Prostate gland (tissue), 2 donors: ENCODE measurements around the gene TXNRD2. TPM values are rescaled to one million over a fixed set of nuclear protein-coding genes. Genes with fewer than 3 reads are reported as not detected.

Source experiments
- DNase-seq: peaks from one replicate; pipeline ENCODE4 v3.0.0-alpha.2; 2019; ENCODE audit warnings: low spot score
- H3K27ac ChIP-seq, 2 donors: fragments of 200-600 bp; sonication (generic); 2 replicates each; pipeline ENCODE4 v1.5.1; 2017 to 2019
- H3K27me3 ChIP-seq: fragments of 200-600 bp; sonication (generic); replicated peaks from 2 replicates; pipeline ENCODE4 v1.5.1; 2019; ENCODE audit not compliant: insufficient read depth
- H3K36me3 ChIP-seq, 2 donors: fragments of 200-600 bp; sonication (generic); 1 replicate in 1 of 2; 2 replicates in 1 of 2; pipeline versions ENCODE4 v1.5.1 to v1.8.1; 2017 to 2019
- H3K4me1 ChIP-seq: fragments of 200-600 bp; sonication (generic); replicated peaks from 2 replicates; pipeline ENCODE4 v1.5.1; 2019
- H3K4me3 ChIP-seq, 2 donors: fragments of 200-600 bp; sonication (generic); 2 replicates each; pipeline ENCODE4 v1.5.1; 2017 to 2019
- H3K9me3 ChIP-seq: fragments of 200-600 bp; sonication (generic); 2 replicates; pipeline ENCODE4 v1.5.1; 2017
- CTCF ChIP-seq, 4 experiments: fragments of 200-600 bp in 2 of 4; fragments of 450-650 bp in 2 of 4; sonication (generic) in 2 of 4; IDR thresholded peaks; 1 replicate in 3 of 4; 2 replicates in 1 of 4; pipeline ENCODE4 v1.5.1; 2016 to 2019; ENCODE audit warnings: antibody characterized with exemption in 4 of 4, mild to moderate bottlenecking in 2 of 4, moderate library complexity in 2 of 4
- POLR2A ChIP-seq: fragments of 450-650 bp; IDR thresholded peaks from one replicate; pipeline ENCODE4 v1.6.1; 2016; ENCODE audit warnings: antibody characterized with exemption, mild to moderate bottlenecking
- POLR2AphosphoS5 ChIP-seq: sonication (generic); formaldehyde crosslinking; IDR thresholded peaks from one replicate; pipeline ENCODE4 v1.6.1; 2017; ENCODE audit warnings: antibody characterized with exemption
- WGBS: methylation state at CpG from one replicate; pipeline ENCODE4 v1.1.5; 2018; 5-methylcytosine and 5-hydroxymethylcytosine counted together
- intact Hi-C: fragments of 100-400 bp; cut with DNase I; formaldehyde crosslinking; loops from one replicate; pipeline ENCODE4 v1.14.2; 2022
- total RNA-seq, 2 donors: library from RNA; depleted of rRNA; stranded (reverse); fragments of >200 nt; gene quantifications; one replicate each; pipeline ENCODE4 v1.1.0, GENCODE V29; 2016

Gene TXNRD2
- total RNA-seq, 2 donors from 2014 or later, result 62.1 to 84.5 TPM

- 73% methylated on average over 9 of the region's 11 CpGs for WGBS
- DNase-seq, result no peak
- TF ChIP-seq POLR2A (no peak), POLR2AphosphoS5 (no peak), CTCF (IDR thresholded peaks at IDR 0.05) (no peak)
- H3K4me1 ChIP-seq, result no peaks in the 10 kb centered on the region
- no peak overlapping the region for H3K27ac ChIP-seq
- no peak overlapping the region for H3K4me3 ChIP-seq
- H3K27me3 ChIP-seq, result no peaks in the 10 kb centered on the region
- no peaks in the 10 kb centered on the region for H3K9me3 ChIP-seq
- intact Hi-C loops, result no loop called here
- peaks cover 3 to 11% of the 10 kb centered on the region in 2 donors for H3K36me3 ChIP-seq
These were observed 27.7 kb upstream of the TXNRD2 start for GRCh38 chr22:19969141-19969928.

GRCh38 chr22:19968450-19968891, 26.9 kb upstream of the TXNRD2 start:
- H3K27me3 ChIP-seq, result no peaks in the 10 kb centered on the region
- H3K9me3 ChIP-seq, result no peaks in the 10 kb centered on the region
- peaks cover 3 to 11% of the 10 kb centered on the region in 2 donors for H3K36me3 ChIP-seq
- peaks cover 4% of the 10 kb centered on the region for H3K4me1 ChIP-seq
- H3K4me3 ChIP-seq, result no peak overlapping the region
- 76% methylated on average over 18 of the region's 18 CpGs for WGBS
- TF ChIP-seq POLR2A, result no peak
- TF ChIP-seq POLR2AphosphoS5, result no peak
- no peak for TF ChIP-seq CTCF (IDR thresholded peaks at IDR 0.05)
- intact Hi-C loops, result no loop called here
- H3K27ac ChIP-seq, result no peak overlapping the region
- DNase-seq, result no peak

- H3K4me3 ChIP-seq, result no peak overlapping the region
- H3K36me3 ChIP-seq, result peaks cover 3 to 11% of the 10 kb centered on the region in 2 donors
- intact Hi-C loops, result no loop called here
- TF ChIP-seq CTCF (IDR thresholded peaks at IDR 0.05) (no peak), POLR2A (no peak), POLR2AphosphoS5 (no peak)
- no peak for DNase-seq
- peaks cover 7% of the 10 kb centered on the region for H3K4me1 ChIP-seq
- 84% methylated on average over 7 of the region's 7 CpGs for WGBS
- no peaks in the 10 kb centered on the region for H3K9me3 ChIP-seq
- no peak overlapping the region for H3K27ac ChIP-seq
- no peaks in the 10 kb centered on the region for H3K27me3 ChIP-seq
These were observed 26.3 kb upstream of the TXNRD2 start for GRCh38 chr22:19967850-19968449.

- no peak for TF ChIP-seq POLR2AphosphoS5
- TF ChIP-seq CTCF (IDR thresholded peaks at IDR 0.05), result no peak
- Histone ChIP-seq H3K27ac (no peak overlapping the region), H3K36me3 (peaks cover 3 to 11% of the 10 kb centered on the region in 2 donors), H3K27me3 (no peaks in the 10 kb centered on the region), H3K9me3 (no peaks in the 10 kb centered on the region), H3K4me1 (peaks cover 12% of the 10 kb centered on the region), H3K4me3 (no peak overlapping the region)
- no peak for DNase-seq
- 65% methylated on average over 20 of the region's 20 CpGs for WGBS
- intact Hi-C loops, result no loop called here
These were observed 25.5 kb upstream of the TXNRD2 start for GRCh38 chr22:19966908-19967750.
